ENCODE data around the gene TRO.

The TRO gene

GRCh38 chrX:54964766-54965497, 44.3 kb downstream of the TRO start:
- no peak for DNase-seq (ENCODE audit: low spot score)

GRCh38 chrX:54977387-54977786, 56.8 kb downstream of the TRO start:
- DNase-seq (ENCODE audit: low spot score), result no peak

GRCh38 chrX:54978448-54978847, 57.8 kb downstream of the TRO start:
- no peak for DNase-seq (ENCODE audit: low spot score)

- DNase-seq (ENCODE audit: low spot score), result no peak
Observed at GRCh38 chrX:54979432-54979831, 58.8 kb downstream of the TRO start.

GRCh38 chrX:54980334-54980733, 59.7 kb downstream of the TRO start:
- DNase-seq (ENCODE audit: low spot score), result peak; percentile 18

Data from pons (tissue), 1 donor.